H4 (cell line): ENCODE data around the gene CUX1. TPM values are rescaled to one million over a fixed set of nuclear protein-coding genes. Genes with fewer than 3 reads are reported as not detected.
"Not testable (repeated sequence)": the region's sequence is repeated elsewhere in the genome, so short reads cannot be mapped to it uniquely, and the experiment has no call there.

Experiments used
- DNase-seq: peaks from one replicate; pipeline ENCODE4 v3.0.0-alpha.2; 2015; ENCODE audit warnings: low spot score
- total RNA-seq: library from RNA; depleted of rRNA; stranded (reverse); fragments of >200 nt; shearing (Covaris generic); gene quantifications from 2 replicates; pipeline ENCODE4 v1.2.3, GENCODE V29; 2014

Gene CUX1
- total RNA-seq, 1 experiment from 2014 or later: 20.1 TPM

- DNase-seq: peak; percentile 75
Measured at GRCh38 chr7:102044984-102045673, 227.7 kb downstream of the CUX1 start.

GRCh38 chr7:102045681-102046372, 228.4 kb downstream of the CUX1 start:
- no peak for DNase-seq

DNA sequence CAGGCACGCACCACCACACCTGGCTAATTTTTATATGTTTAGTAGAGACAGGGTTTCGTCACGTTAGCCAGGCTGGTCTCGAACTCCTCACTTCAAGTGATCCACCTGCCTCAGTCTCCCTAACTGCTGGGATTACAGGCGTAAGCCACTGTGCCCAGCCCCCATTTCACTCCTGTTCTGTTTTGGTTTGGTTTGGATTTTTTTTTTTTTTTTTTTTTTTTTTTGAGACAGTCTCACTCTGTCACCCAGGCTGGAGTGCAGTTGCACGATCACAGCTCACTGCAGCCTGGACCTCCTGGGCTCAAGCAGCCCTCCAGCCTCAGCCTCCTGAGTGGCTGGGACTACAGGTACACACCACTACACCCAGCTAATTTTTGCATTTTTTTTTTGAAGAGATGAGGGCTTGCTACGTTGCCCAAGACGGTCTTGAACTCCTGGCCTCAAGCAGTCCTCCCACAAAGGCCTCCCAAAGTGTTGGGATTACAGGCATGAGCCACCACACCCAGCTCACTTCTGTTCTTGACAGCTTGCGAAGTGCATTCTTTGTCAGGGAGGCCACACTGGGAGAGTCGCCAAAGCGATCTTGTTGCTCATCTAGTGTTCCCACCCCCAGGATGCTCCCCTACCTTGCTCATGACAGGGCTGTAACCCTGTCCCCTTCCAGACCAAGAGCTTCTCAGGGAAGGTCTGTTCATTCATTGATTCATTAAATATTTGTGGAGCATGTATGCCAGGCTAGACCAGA, 229.1 kb downstream of the CUX1 start:
- no peak for DNase-seq

DNA sequence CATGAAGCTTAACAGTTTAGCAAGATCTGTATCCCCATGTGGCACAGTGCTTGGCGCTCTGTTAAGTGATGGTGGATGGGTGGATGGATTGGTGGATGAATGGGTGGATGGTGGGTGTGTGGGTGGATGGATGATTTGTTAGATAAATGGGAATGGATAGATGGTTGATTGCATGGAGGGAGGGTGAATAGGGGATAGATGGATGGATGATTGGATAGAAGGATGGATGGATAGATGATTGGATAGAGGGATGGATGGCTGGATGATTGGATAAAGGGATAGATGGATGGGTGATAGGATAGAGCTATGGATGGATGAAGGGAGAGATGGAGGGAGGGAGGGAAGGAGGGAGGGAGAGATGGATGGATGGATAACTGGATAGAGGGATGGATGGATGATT, 229.7 kb downstream of the CUX1 start:
- DNase-seq: no peak

DNA sequence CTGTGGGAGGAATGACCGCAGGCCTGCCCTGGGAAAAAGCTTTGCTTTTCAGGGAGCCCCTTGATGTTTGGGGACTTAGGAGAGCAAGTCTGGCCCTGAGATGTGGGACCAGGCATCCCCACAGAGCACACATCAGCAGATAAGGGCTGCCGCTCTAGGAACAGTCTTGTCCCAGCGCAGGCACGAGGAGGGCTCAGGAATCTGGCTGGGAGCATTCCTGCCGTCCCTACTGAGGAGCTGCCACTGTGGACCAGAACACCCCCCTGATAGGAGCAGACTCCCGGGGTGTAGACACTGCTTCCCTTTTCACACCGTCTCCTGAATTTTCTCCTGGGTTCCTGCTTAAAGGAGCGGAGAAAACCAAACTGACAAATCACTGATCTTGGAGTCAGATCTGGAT, 232.3 kb downstream of the CUX1 start:
- no peak for DNase-seq

DNA sequence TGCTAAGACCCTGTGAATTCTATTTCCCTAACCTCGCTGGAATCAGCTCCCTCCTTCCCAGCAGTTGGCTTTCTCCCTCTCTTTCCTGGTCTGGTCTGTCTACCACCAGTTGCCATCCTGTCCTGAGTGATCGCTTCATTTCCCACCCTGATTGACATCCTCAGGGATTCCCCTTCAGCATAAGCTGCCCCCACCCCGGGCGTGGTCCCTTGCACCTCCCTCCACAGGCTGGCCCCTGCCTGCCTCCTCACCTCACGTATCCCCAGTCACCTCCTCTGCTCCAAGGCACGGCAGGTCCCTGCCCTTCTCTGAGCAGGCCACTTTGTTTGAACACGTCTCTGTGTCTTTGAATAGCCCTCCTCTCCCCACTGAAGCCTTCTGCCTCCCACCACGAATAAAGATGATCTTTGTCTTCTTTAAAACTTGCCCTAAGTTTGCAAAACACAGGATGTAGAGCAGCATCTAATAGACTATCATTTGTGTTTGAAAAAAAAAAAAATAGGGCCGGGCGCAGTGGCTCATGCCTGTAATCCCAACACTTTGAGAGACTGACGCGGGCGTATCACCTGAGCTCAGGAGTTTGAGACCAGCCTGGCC, 233.5 kb downstream of the CUX1 start:
- DNase-seq: no peak

DNA sequence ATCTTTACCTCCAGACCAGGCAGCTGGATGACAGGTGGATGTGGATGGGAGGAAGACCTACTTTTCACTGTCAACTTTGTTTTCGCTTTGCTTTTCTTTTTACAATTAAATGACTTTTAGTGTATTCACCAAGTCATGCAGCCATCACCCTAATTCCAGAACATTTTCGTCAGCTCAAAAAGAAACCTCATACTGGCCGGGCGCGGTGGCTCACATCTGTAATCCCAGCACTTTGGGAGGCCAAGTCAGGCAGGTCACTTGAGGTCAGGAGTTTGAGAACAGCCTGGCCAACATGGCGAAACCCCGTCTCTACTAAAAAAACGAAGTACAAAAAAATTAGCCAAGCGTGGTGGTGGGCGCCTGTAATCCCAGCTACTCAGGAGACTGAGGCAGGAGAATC, 234.3 kb downstream of the CUX1 start:
- not testable (repeated sequence) for DNase-seq

DNA sequence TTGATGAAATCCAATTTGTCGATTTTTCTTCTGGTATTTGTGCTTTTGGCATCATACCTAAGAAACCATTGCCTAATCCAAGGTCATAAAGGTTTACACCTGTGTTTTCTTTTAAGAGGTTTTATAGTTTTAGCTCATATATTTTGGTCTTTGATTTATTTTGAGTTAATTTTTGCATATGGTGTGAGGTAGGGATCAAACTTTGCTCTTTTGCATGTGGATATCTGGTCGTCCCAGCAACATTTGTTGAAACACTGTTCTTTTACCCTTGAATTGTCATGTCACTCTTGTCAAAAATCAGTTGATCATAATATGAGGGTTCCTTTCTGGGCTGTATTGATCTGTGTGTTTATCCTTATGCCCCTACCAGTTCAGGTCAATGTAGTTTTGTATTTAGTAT, 236.7 kb downstream of the CUX1 start:
- no peak for DNase-seq

- DNase-seq: no peak
Measured at GRCh38 chr7:102055181-102055976, 238.0 kb downstream of the CUX1 start.

DNA sequence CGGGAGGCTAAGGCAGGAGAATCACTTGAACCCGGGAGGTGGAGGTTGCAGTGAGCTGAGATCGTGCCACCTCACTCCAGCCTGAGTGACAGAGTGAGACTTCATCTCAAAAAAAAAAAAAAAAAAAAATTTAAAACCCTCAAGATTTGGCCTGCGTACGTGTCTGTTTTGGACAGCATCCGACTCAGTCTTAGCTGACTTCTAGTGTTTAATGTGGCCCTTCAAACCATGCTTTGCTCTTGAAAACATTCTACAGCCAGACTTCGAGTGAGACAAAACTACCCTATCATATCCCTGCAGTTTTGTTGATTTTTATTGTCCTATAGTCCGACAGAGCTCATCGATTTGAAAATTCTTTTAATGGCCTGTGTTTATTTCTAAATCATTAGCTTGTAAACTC, 242.1 kb downstream of the CUX1 start:
- no peak for DNase-seq

DNA sequence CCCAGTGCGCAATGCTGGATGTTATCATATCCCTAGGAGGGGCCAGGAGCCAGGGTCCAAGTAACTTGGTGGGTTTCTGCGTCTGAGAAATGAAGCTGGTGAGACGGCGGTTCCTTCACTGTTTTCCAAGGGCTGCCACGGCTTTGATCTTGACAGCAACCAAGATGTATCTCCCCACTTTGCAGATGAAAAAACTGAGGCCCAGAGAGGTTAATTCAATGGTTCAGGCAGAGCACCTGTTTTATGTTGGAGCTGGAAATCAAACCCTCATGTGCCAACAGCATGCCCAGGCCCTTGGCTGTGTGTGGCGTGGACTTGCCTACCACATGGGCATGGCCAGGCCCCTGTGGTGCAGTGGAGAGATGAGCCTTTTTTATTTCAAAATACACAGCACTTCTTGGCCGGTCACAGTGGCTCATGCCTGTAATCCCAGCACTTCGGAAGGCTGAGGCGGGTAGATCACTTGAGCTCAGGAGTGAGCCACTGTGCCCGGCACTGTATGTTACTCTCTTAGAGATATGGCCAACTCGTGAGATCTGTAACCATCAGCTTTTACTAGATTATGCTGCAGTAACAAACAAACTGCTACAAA, 244.0 kb downstream of the CUX1 start:
- DNase-seq: no peak

DNA sequence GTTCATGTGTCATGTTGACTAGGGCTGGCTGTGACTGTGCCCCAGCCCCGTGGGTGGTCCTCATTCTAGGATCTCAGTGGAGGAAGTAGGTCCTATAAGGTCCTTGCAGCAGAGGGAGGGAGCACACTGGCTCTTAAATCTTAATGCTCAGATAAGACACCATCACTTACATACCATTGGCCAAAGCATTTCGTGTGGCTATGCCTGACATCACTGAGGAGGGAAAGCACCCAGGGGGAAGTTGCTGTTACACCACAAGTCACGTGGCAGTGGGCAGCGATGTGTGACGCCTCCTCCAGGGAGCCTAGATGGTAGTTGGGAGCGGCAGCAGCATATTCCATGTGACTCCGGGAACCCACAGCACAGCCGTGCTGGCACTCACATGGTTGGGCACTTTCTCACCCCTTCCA, 244.6 kb downstream of the CUX1 start:
- DNase-seq: peak; percentile 78

GRCh38 chr7:102063690-102064180, 246.3 kb downstream of the CUX1 start:
- DNase-seq: peak; percentile 65

DNA sequence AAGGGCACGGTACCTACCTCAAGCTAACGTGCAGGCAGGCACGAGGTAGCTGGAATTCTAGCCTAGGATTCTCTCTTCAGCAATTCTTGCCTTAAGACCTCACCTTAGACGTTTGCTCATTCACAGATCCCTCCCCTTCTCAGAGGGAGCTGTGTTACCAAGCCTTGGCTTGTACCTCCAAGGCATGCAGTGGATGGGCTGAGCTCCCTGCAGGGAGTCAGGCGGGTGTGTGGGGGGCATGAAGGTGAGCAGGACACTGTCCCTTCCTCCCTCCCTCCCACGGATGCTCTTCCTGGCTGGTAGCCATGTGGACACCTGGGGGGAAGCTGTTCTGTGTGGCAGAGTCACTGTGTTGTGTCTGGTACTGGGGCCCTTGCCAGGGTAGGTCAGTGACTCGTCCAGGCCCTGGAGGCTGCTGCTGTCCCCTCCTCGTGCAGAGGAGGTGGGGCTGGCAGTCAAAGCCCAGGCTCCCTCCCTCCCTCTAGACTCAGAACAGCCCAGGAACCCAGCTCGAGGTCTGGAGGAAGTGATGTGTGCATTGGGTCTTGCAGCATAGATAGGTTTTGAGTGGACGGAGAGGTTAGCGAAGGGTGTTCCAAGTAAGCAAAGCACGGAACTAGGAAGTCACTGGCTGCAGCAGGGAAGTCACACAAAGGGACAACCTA, 247.1 kb downstream of the CUX1 start:
- peak; percentile 45 for DNase-seq

GRCh38 chr7:102065226-102065625, 247.8 kb downstream of the CUX1 start:
- DNase-seq: no peak

DNA sequence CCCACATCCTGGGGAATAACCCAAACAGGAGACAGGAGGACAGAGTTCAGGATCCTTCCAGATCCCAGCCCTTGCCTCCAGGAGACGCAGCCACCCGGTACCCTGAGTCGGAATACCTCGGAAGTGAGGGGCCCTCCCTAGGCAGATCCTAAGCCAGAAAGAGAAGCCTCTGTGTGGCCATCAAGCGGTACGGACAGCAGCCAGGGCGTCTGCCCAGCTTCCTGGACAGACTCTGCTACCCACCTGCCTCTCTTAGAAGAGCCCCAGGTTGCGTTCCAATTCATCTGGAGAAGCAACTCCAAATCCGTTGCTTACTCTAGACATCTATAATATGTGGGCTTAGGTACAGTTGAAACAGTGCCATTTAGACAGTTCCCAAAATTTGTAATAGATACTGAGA, 249.1 kb downstream of the CUX1 start:
- DNase-seq: no peak

DNA sequence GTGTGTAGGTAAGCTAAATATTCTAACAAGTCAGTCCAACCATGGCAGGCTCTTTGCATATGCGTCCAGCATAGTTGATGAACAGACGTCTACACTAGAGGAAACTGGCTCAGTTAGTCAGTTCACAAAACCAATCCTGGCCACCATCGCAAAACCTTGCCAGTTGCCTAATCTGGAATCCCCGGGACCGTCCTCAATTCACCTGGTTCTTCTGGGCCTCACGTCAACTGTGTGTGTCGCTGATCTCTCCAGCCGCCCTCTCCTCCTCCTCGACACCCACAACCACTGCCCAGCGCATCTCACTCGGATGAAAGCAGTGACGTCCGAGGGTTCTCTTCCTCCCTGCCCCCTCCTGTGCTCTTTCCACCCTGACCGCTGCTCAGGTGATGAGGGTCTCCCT, 251.4 kb downstream of the CUX1 start:
- no peak for DNase-seq

GRCh38 chr7:102069931-102070629, 252.7 kb downstream of the CUX1 start:
- DNase-seq: no peak

DNA sequence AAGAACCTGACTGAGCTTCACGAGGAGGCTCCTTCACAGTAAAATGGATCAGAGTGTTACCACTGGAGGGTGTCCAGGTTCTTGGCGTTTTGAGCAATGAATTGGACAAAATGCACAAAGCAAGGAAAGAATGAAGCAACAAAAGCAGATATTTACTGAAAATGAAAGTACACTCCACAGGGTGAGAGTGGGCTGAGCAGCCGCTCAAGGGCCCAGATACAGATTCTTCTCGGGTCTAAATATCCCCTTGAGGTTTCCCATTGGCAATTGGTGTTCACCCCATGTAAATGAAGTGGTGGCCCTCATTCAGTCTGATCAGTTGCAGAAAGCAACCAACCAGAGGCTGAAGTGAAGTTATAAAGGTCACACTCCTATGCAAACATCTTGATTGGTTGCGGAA, 254.6 kb downstream of the CUX1 start:
- no peak for DNase-seq
